ENCODE measurements around the gene HMG20A. TPM values are rescaled to one million over a fixed set of nuclear protein-coding genes. Genes with fewer than 3 reads are reported as not detected.

HMG20A gene
- total RNA-seq, 6 experiments from 2014 or later: 14.6 to 21.1 (median 19.5) TPM

DNA sequence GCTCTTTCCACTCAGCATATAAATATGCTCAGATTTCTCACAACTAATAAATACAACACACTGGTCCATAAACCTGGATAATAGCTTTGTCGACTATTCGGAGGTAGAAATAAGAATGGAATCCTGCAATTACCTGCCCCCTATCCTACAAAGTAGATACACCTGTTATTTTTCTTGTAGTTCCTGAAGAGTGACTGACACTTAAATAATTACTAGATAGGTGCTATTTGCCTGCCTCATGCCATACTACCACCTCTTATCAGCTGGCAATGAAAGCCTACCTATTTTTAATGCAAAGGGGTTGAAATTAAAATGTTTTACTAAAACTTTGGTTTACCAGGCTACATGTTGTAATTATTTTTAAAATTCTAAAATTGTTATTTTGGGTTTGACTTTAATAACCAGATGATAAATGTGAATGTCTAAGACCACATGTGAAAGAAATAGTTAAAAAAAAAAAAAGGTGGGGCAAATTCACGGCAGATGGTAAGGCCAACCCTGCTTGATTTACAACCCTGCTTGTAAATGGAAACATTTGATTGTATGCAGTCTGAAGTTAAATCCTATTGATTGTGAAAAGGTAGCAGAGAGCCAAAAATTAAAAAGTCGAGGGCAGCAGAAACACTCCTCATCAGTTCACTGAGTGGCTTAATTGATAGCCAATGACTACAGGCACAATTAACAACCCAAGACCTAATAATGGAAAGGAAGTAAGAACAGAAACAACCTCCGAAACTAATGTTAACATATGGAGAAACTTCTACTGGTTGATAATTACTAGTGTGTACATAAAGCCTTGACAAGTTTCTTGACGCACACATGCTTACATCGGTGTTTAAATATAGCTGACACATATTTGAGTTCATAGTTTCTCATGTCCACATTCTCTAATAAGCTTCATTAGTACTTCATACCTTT lies 9.7 kb upstream of the HMG20A start:
- 72% methylated on average over 6 of the region's 7 CpGs for WGBS (ENCODE audit: insufficient coverage, low coverage, low lambda C conversion rate, missing lambda C conversion rate)
- intact Hi-C loops (cut with DNase I): no loop called here
- H3K27me3 ChIP-seq: no peaks in the 10 kb centered on the region
- H3K4me1 ChIP-seq: no peaks in the 10 kb centered on the region
- ATAC-seq: no peak
- H3K9me3 ChIP-seq: no peaks in the 10 kb centered on the region
- no peak overlapping the region for H3K4me3 ChIP-seq
- TF ChIP-seq POLR2A (IDR thresholded peaks at IDR 0.05): no peak
- TF ChIP-seq, protein P1, sequence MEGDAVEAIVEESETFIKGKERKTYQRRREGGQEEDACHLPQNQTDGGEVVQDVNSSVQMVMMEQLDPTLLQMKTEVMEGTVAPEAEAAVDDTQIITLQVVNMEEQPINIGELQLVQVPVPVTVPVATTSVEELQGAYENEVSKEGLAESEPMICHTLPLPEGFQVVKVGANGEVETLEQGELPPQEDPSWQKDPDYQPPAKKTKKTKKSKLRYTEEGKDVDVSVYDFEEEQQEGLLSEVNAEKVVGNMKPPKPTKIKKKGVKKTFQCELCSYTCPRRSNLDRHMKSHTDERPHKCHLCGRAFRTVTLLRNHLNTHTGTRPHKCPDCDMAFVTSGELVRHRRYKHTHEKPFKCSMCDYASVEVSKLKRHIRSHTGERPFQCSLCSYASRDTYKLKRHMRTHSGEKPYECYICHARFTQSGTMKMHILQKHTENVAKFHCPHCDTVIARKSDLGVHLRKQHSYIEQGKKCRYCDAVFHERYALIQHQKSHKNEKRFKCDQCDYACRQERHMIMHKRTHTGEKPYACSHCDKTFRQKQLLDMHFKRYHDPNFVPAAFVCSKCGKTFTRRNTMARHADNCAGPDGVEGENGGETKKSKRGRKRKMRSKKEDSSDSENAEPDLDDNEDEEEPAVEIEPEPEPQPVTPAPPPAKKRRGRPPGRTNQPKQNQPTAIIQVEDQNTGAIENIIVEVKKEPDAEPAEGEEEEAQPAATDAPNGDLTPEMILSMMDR (IDR thresholded peaks at IDR 0.05): no peak
- H3K27ac ChIP-seq: no peak overlapping the region
- no peaks in the 10 kb centered on the region for H3K36me3 ChIP-seq
- DNase-seq: no peak

DNA sequence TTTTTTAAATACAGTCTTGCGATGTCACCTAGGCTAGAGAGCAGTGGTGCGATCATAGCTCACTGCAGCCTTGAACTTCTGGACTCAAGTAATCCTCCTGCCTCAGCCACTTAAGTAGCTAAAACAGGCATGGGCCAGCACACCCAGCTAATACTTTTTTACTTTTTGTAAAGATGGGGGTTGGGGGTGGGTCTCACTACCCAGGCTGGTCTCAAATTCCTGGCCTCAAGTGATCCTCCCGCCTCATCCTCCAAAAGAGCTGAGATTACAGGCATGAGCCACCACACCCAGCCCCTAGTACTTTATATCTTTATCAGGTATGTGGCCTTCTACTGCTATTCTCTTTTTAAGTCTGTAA lies 9.1 kb upstream of the HMG20A start:
- peaks cover 0 to 3% (median 0%) of the 10 kb centered on the region in 4 donors for H3K4me1 ChIP-seq
- intact Hi-C loops (cut with DNase I): no loop called here
- no peaks in the 10 kb centered on the region for H3K27me3 ChIP-seq

GRCh38 chr15:77412972-77413698 lies 7.6 kb upstream of the HMG20A start:
- no peak for TF ChIP-seq POLR2A (IDR thresholded peaks at IDR 0.05)
- TF ChIP-seq, protein P1 (IDR thresholded peaks at IDR 0.05): no peak
- H3K4me1 ChIP-seq: peaks cover 0 to 4% (median 0%) of the 10 kb centered on the region in 4 donors
- DNase-seq: no peak
- H3K36me3 ChIP-seq: no peaks in the 10 kb centered on the region
- WGBS (ENCODE audit: insufficient coverage, low coverage, low lambda C conversion rate, missing lambda C conversion rate): 72% methylated on average over 2 of the region's 2 CpGs
- ATAC-seq: no peak
- H3K9me3 ChIP-seq: no peaks in the 10 kb centered on the region
- H3K27ac ChIP-seq: no peak overlapping the region
- no peak overlapping the region for H3K4me3 ChIP-seq
- no peaks in the 10 kb centered on the region for H3K27me3 ChIP-seq
- intact Hi-C loops (cut with DNase I): no loop called here

More for the DNA sequence above, 9.1 kb upstream of the HMG20A start:
- no peaks in the 10 kb centered on the region for H3K9me3 ChIP-seq
- no peaks in the 10 kb centered on the region for H3K36me3 ChIP-seq
- no peak for DNase-seq
- H3K27ac ChIP-seq: no peak overlapping the region
- WGBS (ENCODE audit: insufficient coverage, low coverage, low lambda C conversion rate, missing lambda C conversion rate): 89% methylated on average over 3 of the region's 3 CpGs
- H3K4me3 ChIP-seq: no peak overlapping the region
- no peak for TF ChIP-seq POLR2A (IDR thresholded peaks at IDR 0.05)
- TF ChIP-seq, protein P1 (IDR thresholded peaks at IDR 0.05): no peak
- ATAC-seq: no peak

GRCh38 chr15:77413699-77414349 lies 6.9 kb upstream of the HMG20A start:
- H3K27ac ChIP-seq: no peak overlapping the region
- DNase-seq (no peak), ATAC-seq (no peak)
- 93% methylated on average over 4 of the region's 4 CpGs for WGBS (ENCODE audit: insufficient coverage, low coverage, low lambda C conversion rate, missing lambda C conversion rate)
- no peaks in the 10 kb centered on the region for H3K27me3 ChIP-seq
- intact Hi-C loops (cut with DNase I): no loop called here
- no peak overlapping the region for H3K4me3 ChIP-seq
- H3K9me3 ChIP-seq: no peaks in the 10 kb centered on the region
- peaks cover 0 to 4% (median 1%) of the 10 kb centered on the region in 4 donors for H3K4me1 ChIP-seq
- no peak for TF ChIP-seq POLR2A (IDR thresholded peaks at IDR 0.05)
- TF ChIP-seq, protein P1 (IDR thresholded peaks at IDR 0.05): no peak
- H3K36me3 ChIP-seq: no peaks in the 10 kb centered on the region
